ENCODE results near the gene GRPEL1.

The GRPEL1 gene

GRCh38 chr4:7045553-7045952 lies 22.3 kb downstream of the GRPEL1 start:
- no peak for DNase-seq (ENCODE audit: low read depth in 2 of 2)

GRCh38 chr4:7044137-7044930 lies 23.5 kb downstream of the GRPEL1 start:
- DNase-seq (ENCODE audit: low read depth in 2 of 2) = no peak

- peak; percentile 10 to 24 for DNase-seq (ENCODE audit: low read depth in 2 of 2)
Observed at GRCh38 chr4:7043284-7044136, 24.4 kb downstream of the GRPEL1 start, which contains the start of gene TADA2B. TADA2B (plus strand) TSS chr4:7043372; CDS start chr4:7043580, 208 bp downstream.

DNA sequence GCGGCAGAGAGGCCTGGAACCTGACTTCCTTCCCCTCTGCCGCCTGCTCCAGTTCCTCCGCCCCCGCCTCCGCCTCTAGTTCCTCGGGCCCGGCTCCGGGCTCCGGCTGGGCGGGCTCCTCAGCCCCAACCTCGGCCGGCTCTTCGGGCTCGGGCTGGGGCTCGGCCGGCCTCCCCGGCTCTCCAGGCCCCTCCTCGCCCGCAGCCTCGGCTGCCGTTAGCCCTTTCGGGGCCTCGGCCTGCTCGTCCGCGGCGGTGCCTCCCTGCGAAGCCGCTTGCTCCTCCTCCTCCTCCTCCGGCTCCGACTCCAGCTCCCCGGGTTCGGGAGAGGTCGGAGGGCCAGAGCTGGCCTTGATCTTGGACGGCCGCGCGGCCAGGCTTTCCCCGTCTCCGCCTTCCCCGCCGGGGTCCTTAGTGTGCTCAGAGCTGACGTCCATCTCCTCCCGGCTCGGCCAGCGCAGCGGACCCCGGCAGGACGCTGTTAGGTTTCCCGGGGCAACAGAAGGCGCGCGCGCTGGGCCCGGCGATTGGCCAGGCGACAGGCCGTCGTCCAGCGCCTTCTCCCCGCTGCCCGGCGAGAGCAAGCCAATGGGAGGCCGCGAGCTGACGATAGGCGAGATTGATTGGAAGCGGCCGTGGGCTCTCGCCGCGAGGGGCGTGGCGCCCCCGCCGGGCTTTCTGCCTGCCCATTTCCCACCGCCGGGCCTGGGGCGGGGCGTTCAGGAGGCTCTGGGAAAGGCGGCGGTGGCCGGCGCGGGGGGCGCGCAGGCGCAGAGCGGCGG lies 25.2 kb downstream of the GRPEL1 start:
- peak; percentile 76 to 86 for DNase-seq (ENCODE audit: low read depth in 2 of 2)

DNA sequence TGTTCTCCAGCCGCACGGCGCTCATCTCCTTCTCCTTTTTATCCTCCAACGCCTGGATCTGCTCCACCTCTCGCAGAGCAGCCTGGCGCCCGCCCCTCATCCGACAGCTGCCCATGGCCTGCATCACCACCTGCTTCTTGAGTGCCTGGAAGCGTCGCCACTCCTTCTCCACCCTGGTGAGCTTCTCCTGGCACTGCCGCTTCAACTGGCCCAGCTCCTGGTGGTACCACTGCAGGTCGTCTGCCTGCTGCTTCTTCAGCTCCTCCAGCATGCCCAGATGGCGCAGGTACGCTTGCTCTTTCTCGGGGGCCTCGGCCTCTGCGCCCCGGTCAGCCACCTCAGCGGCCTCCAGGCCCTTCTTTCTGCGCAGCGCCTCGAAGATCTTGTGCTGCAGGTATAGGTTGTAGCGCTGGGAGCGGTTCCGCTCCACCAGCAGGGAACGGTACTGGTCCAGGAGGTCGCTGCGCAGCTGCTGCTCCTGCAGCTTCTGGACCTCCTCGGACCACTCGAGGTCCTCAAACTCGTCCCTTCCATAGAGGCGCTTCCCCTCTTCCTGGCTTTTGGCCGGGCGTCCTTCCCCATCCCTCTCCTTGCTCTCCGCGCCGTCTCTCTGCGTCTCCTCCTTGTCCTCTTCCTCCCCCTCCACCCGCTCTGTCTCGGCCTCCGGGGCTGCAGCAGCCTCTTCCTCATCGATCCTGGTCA lies 25.9 kb downstream of the GRPEL1 start:
- no peak for DNase-seq (ENCODE audit: low read depth in 2 of 2)

- DNase-seq (ENCODE audit: low read depth in 2 of 2) = no peak
Observed at GRCh38 chr4:7041246-7041645, 26.6 kb downstream of the GRPEL1 start.

- no peak for DNase-seq (ENCODE audit: low read depth in 2 of 2)
Observed at GRCh38 chr4:7040765-7041164, 27.1 kb downstream of the GRPEL1 start.

DNA sequence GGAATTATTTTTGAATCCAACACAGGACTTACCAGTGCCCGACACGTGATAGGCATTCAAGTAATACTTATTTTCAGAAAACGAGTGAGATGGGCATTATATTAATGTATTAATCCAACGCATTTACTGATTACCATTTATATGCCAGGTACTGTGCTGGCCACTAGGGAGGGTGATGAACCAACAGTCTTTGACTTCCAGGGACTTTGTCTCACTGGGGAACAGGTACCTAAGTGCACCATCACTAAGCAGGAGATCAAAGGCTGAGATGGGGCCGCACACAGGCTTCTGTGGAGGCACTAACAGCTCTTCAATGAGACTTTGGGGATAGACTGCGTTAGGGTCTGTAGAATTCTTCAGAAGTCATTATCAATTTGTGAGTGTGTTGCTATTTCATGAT lies 30.4 kb downstream of the GRPEL1 start:
- DNase-seq (ENCODE audit: low read depth in 2 of 2) = no peak

DNA sequence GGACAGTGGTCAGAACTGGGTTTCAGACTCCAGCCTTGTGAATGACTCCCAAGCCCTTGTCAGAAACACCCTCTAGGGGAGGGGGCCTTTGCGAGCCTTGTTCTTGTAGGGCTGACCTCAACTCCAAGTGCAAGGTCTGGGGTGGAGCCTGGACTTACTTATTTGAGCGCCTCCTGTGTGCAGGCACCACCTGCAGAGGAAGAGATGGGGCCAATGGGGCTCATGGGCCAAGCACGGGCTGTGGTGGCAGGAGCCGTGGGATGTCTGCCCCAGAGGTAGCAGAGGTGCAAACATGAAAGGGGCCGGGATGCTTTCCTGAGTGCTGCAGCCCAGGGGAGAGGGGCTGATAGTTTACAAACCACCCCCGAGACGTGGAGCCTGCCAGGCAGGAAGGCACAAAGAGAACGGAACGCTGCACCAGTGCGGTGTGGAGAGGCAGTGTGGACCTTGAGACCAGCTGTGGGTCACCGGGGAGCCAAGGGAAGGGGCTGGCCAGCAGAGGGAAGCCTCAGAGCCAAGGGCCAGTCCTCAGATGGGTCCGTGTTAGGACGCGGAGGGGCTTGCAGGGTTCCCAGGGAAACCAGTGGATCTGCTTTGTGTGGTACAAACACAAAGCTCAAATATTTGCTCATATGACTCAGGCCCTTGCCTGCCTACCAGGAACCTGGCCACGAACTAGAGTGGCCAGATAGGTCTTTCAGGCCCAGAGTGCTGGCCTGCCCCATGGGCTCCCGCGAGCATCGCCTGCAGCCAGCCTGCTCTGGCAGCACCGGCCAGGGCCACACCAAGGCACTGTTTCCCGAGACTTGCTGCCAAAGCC lies 33.4 kb downstream of the GRPEL1 start:
- DNase-seq (ENCODE audit: low read depth in 2 of 2) = no peak

DNA sequence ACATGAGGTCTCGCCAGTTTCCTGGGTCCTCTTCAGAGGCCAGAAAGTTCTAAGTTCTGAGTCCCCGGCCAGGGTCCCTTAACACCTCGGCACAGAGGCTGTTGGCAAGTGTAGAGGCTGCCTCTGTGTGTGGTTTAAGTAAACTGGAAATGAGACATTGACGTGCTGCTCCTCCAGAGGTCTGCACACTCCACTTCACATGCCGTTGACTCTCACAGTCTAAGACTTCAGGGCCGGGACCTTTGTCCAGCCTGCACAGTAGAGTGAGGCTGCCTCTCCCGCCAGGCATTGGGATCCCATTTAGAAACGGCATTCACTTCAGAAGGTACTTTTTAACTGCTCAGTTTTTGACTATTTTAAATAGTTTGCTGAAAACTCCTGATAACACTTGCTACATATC lies 35.3 kb downstream of the GRPEL1 start:
- no peak for DNase-seq (ENCODE audit: low read depth in 2 of 2)

- DNase-seq (ENCODE audit: low read depth in 2 of 2) = no peak
Observed at GRCh38 chr4:7031558-7032449, 36.1 kb downstream of the GRPEL1 start.

GRCh38 chr4:7030856-7031255 lies 37.0 kb downstream of the GRPEL1 start:
- DNase-seq (ENCODE audit: low read depth in 2 of 2) = no peak

- DNase-seq (ENCODE audit: low read depth in 2 of 2) = no peak
Observed at GRCh38 chr4:7029921-7030320, 37.9 kb downstream of the GRPEL1 start.

DNA sequence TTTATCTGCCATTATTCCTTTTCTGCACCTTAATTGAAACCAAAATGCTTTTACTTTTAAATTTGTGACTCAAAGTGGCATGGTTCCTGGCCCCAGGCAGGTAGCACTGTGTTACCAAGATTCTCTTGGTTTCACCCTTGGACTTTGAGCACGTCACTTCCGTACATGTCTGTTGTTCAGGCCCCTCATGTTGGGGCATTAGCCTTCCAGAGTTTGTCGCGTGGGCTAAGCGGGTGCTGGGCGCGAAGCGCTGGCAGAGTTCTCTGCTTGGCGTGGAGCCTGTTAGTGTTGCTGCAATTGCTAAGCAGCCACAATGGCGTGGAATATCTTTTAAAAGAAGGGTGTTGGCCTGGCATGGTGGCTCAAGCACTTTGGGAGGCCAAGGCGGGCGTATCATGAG lies 38.7 kb downstream of the GRPEL1 start:
- DNase-seq (ENCODE audit: low read depth in 2 of 2) = no peak

- DNase-seq (ENCODE audit: low read depth in 2 of 2) = no peak
Observed at GRCh38 chr4:7027913-7028312, 40.0 kb downstream of the GRPEL1 start.

- DNase-seq (ENCODE audit: low read depth in 2 of 2) = no peak
Observed at GRCh38 chr4:7027284-7027683, 40.6 kb downstream of the GRPEL1 start.

DNA sequence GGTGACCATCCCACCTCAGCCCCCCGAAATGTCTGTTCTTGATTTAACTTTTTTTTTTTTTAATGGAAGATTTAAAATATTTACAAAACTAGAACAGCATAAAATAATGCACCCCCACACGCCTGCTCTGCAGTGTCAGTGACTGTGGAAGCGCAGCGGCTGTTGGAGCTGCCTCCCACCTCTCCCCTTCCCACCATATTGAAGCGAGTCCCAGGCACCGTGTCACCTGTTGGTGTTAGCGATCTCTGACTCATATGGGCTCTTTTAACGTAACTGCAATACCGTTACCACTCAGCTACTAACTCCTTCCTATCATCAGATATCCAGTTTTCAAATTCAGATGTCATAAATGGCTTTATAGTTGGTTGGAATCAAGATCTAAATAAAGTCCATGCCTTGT lies 41.8 kb downstream of the GRPEL1 start:
- DNase-seq (ENCODE audit: low read depth in 2 of 2) = no peak

DNA sequence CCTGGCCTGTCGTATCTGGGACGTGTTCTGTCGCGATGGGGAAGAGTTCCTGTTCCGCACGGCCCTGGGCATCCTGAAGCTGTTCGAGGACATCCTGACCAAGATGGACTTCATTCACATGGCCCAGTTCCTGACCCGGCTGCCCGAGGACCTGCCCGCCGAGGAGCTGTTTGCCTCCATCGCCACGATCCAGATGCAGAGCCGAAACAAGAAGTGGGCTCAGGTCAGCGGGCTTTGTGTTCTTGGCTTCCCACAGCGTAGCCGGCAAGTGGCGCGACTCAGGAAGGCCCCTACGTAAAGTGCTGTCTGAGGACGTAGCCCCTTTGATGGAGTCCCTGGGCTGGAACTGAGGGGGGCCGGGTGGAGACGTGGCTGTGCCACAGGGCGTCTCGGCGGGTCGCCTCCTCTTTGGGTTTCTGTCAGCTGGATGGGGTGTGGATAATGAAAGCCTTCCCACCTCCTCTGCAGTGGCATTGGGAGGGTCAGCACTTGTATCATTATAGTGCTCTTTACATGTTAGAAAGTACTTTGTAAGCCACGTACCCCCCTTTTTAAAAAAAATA lies 42.7 kb downstream of the GRPEL1 start:
- DNase-seq (ENCODE audit: low read depth in 2 of 2) = no peak

DNA sequence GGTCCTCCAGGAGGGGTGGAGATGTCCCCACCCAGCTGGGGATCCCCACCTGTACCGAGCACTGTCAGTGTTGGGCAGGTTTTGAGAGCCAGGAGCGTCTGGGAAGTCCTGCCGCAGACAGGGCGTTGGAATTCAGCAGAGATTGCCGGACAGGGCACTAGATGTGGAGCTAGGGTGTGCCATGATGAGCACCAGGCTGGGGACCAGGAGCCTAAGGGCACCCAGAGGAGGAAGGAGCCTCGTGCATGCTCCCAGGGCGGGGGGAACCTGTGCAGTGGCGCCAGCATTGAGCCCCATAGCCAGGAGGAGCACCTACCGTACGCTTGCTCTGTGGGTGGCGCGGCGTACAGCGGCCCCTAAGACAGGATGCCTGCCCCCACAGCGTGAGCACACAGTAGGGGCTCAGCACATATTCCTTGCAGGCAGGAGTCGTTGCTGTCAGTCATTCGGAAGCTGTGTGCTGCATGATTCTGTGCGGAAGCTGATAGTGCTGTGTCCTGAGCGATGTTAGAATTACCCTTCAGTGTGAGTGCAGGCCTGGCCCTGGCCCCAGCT lies 43.5 kb downstream of the GRPEL1 start:
- DNase-seq (ENCODE audit: low read depth in 2 of 2) = no peak
